A673 (cell line): Measurements from ENCODE around the gene COQ5. TPM values are rescaled to one million over a fixed set of nuclear protein-coding genes. Genes with fewer than 3 reads are reported as not detected.
A peak's percentile ranks its signal among the peaks of the same experiment; 100 is the strongest.
"Not testable (repeated sequence)": the region's sequence is repeated elsewhere in the genome, so short reads cannot be mapped to it uniquely, and the experiment has no call there.

Source experiments
- BruUV-seq: library from RNA; stranded (reverse); fragments of 400-500 nt; replicated peaks from 2 replicates; lab custom pipeline; 2021; lab: Mats Ljungman, UMichigan
- CTCF ChIA-PET: fragments of 300-600 bp; sonication (Branson Sonifier 250); formaldehyde crosslinking; loops from one replicate; lab custom pipeline; 2022; ENCODE audit warnings: antibody characterized with exemption; lab: Charles Lee
- POLR2A ChIA-PET: fragments of 300-600 bp; sonication (Branson Sonifier 250); formaldehyde crosslinking; loops from one replicate; lab custom pipeline; 2022; ENCODE audit warnings: antibody characterized with exemption; ENCODE audit not compliant: low non-redundant PET; lab: Charles Lee
- DNase-seq: peaks from one replicate; pipeline ENCODE4 v3.0.0-alpha.2; 2015; ENCODE audit warnings: low spot score
- H3K27ac ChIP-seq: fragments of 200-600 bp; sonication (generic); 2 replicates; pipeline ENCODE4 v1.5.1; 2016; ENCODE audit warnings: mixed run types, low read depth, mild to moderate bottlenecking, mixed read lengths, antibody characterized with exemption, low read length; ENCODE audit not compliant: poor library complexity, severe bottlenecking
- H3K27me3 ChIP-seq: fragments of 200-600 bp; sonication (generic); replicated peaks from 2 replicates; pipeline ENCODE4 v1.6.1; 2017; ENCODE audit warnings: mixed run types, low read depth, mild to moderate bottlenecking, mixed read lengths, antibody characterized with exemption, low read length; ENCODE audit not compliant: insufficient read depth, poor library complexity
- H3K36me3 ChIP-seq: fragments of 200-600 bp; sonication (generic); 2 replicates; pipeline ENCODE4 v1.6.1; 2016; ENCODE audit warnings: mixed run types, mild to moderate bottlenecking, mixed read lengths, antibody characterized with exemption, low read length; ENCODE audit not compliant: insufficient read depth, poor library complexity, severe bottlenecking
- H3K4me1 ChIP-seq: fragments of 200-600 bp; sonication (generic); 2 replicates; pipeline ENCODE4 v1.6.1; 2017; ENCODE audit warnings: mixed run types, mild to moderate bottlenecking, mixed read lengths, antibody characterized with exemption, low read length; ENCODE audit not compliant: insufficient read depth, poor library complexity, severe bottlenecking
- H3K4me3 ChIP-seq: fragments of 200-600 bp; sonication (generic); 2 replicates; pipeline ENCODE4 v1.5.1; 2016; ENCODE audit warnings: low read depth, mixed run types, mild to moderate bottlenecking, mixed read lengths, low read length; ENCODE audit not compliant: poor library complexity, severe bottlenecking
- H3K9me3 ChIP-seq: fragments of 200-600 bp; sonication (generic); 2 replicates; pipeline ENCODE4 v1.6.1; 2016; ENCODE audit warnings: mixed run types, low read depth, mild to moderate bottlenecking, mixed read lengths, antibody characterized with exemption, low read length; ENCODE audit not compliant: poor library complexity, severe bottlenecking
- CTCF ChIP-seq: fragments of 300-800, 200-600 bp; sonication (generic); conservative IDR thresholded peaks from 2 replicates; pipeline ENCODE4 v1.5.1; 2017; ENCODE audit warnings: low read depth, mild to moderate bottlenecking, antibody characterized with exemption, low read length, moderate library complexity, mixed read lengths
- EZH2 ChIP-seq: fragments of 200-600 bp; sonication (generic); IDR thresholded peaks from 2 replicates; pipeline ENCODE4 v1.6.1; 2017; ENCODE audit warnings: borderline replicate concordance, low read depth, mild to moderate bottlenecking, mixed read lengths, antibody characterized with exemption, low read length; ENCODE audit not compliant: poor library complexity, severe bottlenecking
- intact Hi-C: fragments of 100-400 bp; cut with micrococcal nuclease; formaldehyde crosslinking; loops from one replicate; pipeline ENCODE4 v1.10.0; 2022; ENCODE audit not compliant: unreplicated experiment
- total RNA-seq: library from RNA; stranded (reverse); gene quantifications from 2 replicates; pipeline ENCODE4 v1.2.3, GENCODE V29; 2021

Gene COQ5
- total RNA-seq, 1 experiment from 2014 or later, result 36.5 TPM

DNA sequence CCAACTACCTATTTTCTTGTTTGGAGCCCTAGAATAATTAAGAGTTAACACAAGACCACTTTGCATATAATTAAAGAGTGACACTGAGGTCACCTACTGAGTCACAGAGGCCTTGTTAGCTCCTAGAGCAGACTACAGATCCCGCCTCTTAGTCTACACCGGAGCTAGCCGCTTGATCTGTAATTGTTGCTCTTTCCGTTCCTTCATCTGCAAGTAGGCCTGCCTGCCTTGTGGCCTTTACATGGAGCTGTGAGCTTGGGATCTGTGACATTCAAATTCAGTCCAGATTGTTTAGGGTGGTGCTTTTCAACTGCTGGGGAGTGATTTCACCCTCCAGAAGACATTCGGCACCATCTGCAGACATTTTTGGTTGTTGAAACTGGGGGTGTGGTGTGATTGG lies 38.6 kb downstream of the COQ5 start:
- Histone ChIP-seq H3K9me3 (no peaks in the 10 kb centered on the region), H3K4me3 (no peak overlapping the region), H3K27me3 (no peaks in the 10 kb centered on the region), H3K4me1 (peaks cover 16% of the 10 kb centered on the region), H3K36me3 (no peaks in the 10 kb centered on the region), H3K27ac (no peak overlapping the region)
- BruUV-seq, result no TSS peak
- TF ChIP-seq EZH2 (no peak), CTCF (no peak)
- CTCF ChIA-PET, result no interaction called here
- intact Hi-C loops, result no loop called here
- DNase-seq, result no peak
- POLR2A ChIA-PET, result no interaction called here

- Histone ChIP-seq H3K9me3 (no peaks in the 10 kb centered on the region), H3K36me3 (no peaks in the 10 kb centered on the region), H3K27me3 (no peaks in the 10 kb centered on the region), H3K4me1 (peaks cover 8% of the 10 kb centered on the region), H3K27ac (no peak overlapping the region), H3K4me3 (no peak overlapping the region)
- POLR2A ChIA-PET, result no interaction called here
- TF ChIP-seq EZH2 (no peak), CTCF (no peak)
- intact Hi-C loops, result no loop called here
- peak; percentile 49 for DNase-seq
- CTCF ChIA-PET, result no interaction called here
- TSS peak; percentile 22 for BruUV-seq
Measured at GRCh38 chr12:120489018-120489417, 39.9 kb downstream of the COQ5 start.

DNA sequence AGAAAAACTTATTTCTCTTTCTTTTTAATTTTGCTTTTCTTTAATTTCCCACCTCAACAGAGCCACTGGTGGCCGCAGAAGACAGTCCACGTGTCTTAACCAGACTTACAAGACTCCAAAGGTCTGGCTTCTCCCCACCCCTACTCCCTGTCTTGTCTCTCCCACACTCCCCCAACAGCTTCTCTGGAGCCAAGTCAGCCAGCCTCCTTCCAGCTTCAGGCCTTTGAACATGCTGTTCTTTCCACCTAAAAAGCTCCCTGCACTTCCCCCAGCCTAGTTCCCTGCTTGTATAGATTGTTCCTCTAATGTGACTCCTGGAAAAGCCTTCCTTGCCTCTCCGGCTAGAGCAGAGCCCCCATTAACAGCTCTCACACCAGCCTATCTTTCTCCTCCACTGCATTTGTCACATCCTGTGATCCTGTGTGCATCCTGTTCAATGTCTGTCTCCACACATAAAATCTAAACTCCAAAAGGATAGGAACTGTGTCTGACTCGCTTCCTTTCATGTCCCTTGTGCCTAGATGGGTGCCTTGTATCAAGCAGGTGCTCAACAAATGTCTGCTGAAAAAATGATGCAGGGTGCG lies 40.8 kb downstream of the COQ5 start:
- TF ChIP-seq EZH2 (no peak), CTCF (no peak)
- ChIA-PET CTCF (no interaction called here), POLR2A (no interaction called here)
- no peaks in the 10 kb centered on the region for H3K27me3 ChIP-seq
- intact Hi-C loops, result no loop called here
- H3K4me1 ChIP-seq, result peaks cover 8% of the 10 kb centered on the region
- no peak for DNase-seq
- BruUV-seq, result no TSS peak
- H3K9me3 ChIP-seq, result no peaks in the 10 kb centered on the region
- H3K4me3 ChIP-seq, result no peak overlapping the region
- H3K36me3 ChIP-seq, result no peaks in the 10 kb centered on the region
- no peak overlapping the region for H3K27ac ChIP-seq

DNA sequence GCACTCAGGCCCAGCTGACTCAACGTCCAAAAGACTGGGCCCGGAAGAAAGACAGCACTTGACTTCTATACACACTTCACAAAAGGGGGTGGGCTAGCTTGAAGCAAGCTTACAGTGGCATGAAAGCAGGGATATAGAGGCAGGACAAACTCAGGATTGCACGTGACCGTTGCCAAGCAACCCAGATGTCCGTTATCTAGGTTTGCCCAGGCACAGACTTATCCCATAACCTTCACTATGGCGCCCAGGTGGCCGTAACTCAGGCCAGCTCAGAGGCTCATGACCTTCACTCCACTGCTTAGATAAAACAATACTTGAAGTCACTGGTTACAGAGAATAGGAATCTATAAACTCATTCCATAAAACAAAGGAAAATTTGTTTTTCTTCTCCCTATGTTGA lies 41.4 kb downstream of the COQ5 start:
- CTCF ChIA-PET, POLR2A ChIA-PET, intact Hi-C loops, DNase-seq, H3K27me3 ChIP-seq, H3K36me3 ChIP-seq, H3K4me3 ChIP-seq, H3K4me1 ChIP-seq, BruUV-seq, H3K9me3 ChIP-seq, H3K27ac ChIP-seq: not testable (repeated sequence)
